ENCODE measurements around the gene ALDH1L1. TPM values are rescaled to one million over a fixed set of nuclear protein-coding genes. Genes with fewer than 3 reads are reported as not detected.

The ALDH1L1 gene
- total and polyA plus RNA-seq, 2 experiments from 2014 or later, result 1.0 to 1.3 TPM

GRCh38 chr3:126181398-126181725 lies 976 bp upstream of the ALDH1L1 start:
- DNase-seq (ENCODE audit: low spot score), result peak; percentile 45
- H3K4me1 Mint-ChIP-seq, result peaks cover 16% of the 10 kb centered on the region
- H3K4me2 ChIP-seq, result peak overlapping the region; percentile 96
- H3K79me2 ChIP-seq (replicated peaks; ENCODE audit: insufficient read depth), result no peaks in the 10 kb centered on the region
- no peak overlapping the region for H3K27ac Mint-ChIP-seq
- H3F3A ChIP-seq (replicated peaks; ENCODE audit: low read depth), result 0 out of 2 replicates have a peak, but pooled peaks cover 2% of the 10 kb centered on the region
- TF ChIP-seq ZNF331 (CRISPR knock-in tag; IDR thresholded peaks at IDR 0.05; ENCODE audit: low read depth) (no peak), EZH2phosphoT487 (IDR thresholded peaks at IDR 0.05; ENCODE audit: unreplicated experiment) (no peak), CREB1 (CRISPR knock-in tag; IDR thresholded peaks at IDR 0.05; ENCODE audit: low read depth) (no peak), ZNF114 (CRISPR knock-in tag; IDR thresholded peaks at IDR 0.05) (no peak), NANOG (IDR thresholded peaks at IDR 0.05; ENCODE audit: borderline replicate concordance) (no peak), EZH2 (IDR thresholded peaks at IDR 0.05; ENCODE audit: low read depth, unreplicated experiment) (no peak), ZNF462 (CRISPR knock-in tag; IDR thresholded peaks at IDR 0.05) (no peak), JUNB (IDR thresholded peaks at IDR 0.05; ENCODE audit: unreplicated experiment) (no peak), REST (IDR thresholded peaks at IDR 0.05; ENCODE audit: unreplicated experiment) (no peak), CTCF (conservative IDR thresholded peaks at IDR 0.05; ENCODE audit: low read depth in 2 of 2) (no peak), POLR2AphosphoS5 (IDR thresholded peaks at IDR 0.05; ENCODE audit: low read depth) (no peak), STAT1 (IDR thresholded peaks at IDR 0.05; ENCODE audit: unreplicated experiment) (no peak), ETS1 (IDR thresholded peaks at IDR 0.05) (no peak)
- H3K9me2 ChIP-seq (ENCODE audit: insufficient read depth), result no peaks in the 10 kb centered on the region; the same call in 1 of the 2 replicates
- H2AFZ ChIP-seq, result peak overlapping the region; percentile 95
- no peaks in the 10 kb centered on the region for H3K4me1 ChIP-seq (ENCODE audit: insufficient read depth)
- no peaks in the 10 kb centered on the region for H4K20me1 ChIP-seq (replicated peaks; ENCODE audit: insufficient read depth)
- H3K27ac ChIP-seq (ENCODE audit: low read depth), result no peak overlapping the region
- peak overlapping the region; percentile 83 for H3K4me3 ChIP-seq
- no peaks in the 10 kb centered on the region for H3K9me3 Mint-ChIP-seq
- H3K36me3 Mint-ChIP-seq (ENCODE audit: low read depth), result no peaks in the 10 kb centered on the region; the same call in 2 of the 3 replicates
- peaks cover 45% of the 10 kb centered on the region for H3K27me3 ChIP-seq (ENCODE audit: insufficient read depth)
- H3K27me3 Mint-ChIP-seq (ENCODE audit: insufficient read depth, low read depth, poor library complexity), result peaks cover 26% of the 10 kb centered on the region
- ATAC-seq, result no peak
- H3K36me3 ChIP-seq (ENCODE audit: insufficient read depth), result no peaks in the 10 kb centered on the region
- H3K4me3 Mint-ChIP-seq, result peak overlapping the region; percentile 88
